Cardiac fibroblast (primary cell): ENCODE results near the gene ZNF69.
"Not testable (repeated sequence)": the region's sequence is repeated elsewhere in the genome, so short reads cannot be mapped to it uniquely, and the experiment has no call there.

ENCODE experiments used
- DNase-seq, 2 donors: peaks; one replicate each; pipeline versions ENCODE4 v3.0.0 to v3.0.0-alpha.2; 2010; ENCODE audit warnings: low read depth in 2 of 2
- H3K4me3 ChIP-seq, 2 donors: replicated peaks in 1 of 2; 1 replicate in 1 of 2; 2 replicates in 1 of 2; pipeline ENCODE4 v1.5.1; 2011; ENCODE audit warnings: low read depth in 2 of 2, low read length in 2 of 2, mild to moderate bottlenecking in 2 of 2, moderate library complexity in 1 of 2
- CTCF ChIP-seq: IDR thresholded peaks from one replicate; pipeline ENCODE4 v1.5.1; 2011; ENCODE audit warnings: low read depth, mild to moderate bottlenecking, low read length, inconsistent platforms

Gene ZNF69

GRCh38 chr19:11944656-11945055 is 57.1 kb downstream of the ZNF69 start:
- no peak for DNase-seq
- H3K4me3 ChIP-seq = no peak overlapping the region

GRCh38 chr19:11948646-11949045 is 61.1 kb downstream of the ZNF69 start:
- peak in 1 of 2 donors; percentile 3 for DNase-seq
- no peak overlapping the region for H3K4me3 ChIP-seq
- no peak for TF ChIP-seq CTCF

More at GRCh38 chr19:11944656-11945055, 57.1 kb downstream of the ZNF69 start:
- TF ChIP-seq CTCF = no peak

GRCh38 chr19:11949201-11949600 is 61.6 kb downstream of the ZNF69 start:
- no peak for TF ChIP-seq CTCF
- H3K4me3 ChIP-seq = no peak overlapping the region
- peak in 1 of 2 donors; percentile 26 for DNase-seq

- not testable (repeated sequence) for H3K4me3 ChIP-seq
These were observed 62.1 kb downstream of the ZNF69 start for GRCh38 chr19:11949614-11950080.

GRCh38 chr19:11950312-11950711 is 62.7 kb downstream of the ZNF69 start:
- TF ChIP-seq CTCF = no peak
- H3K4me3 ChIP-seq = no peak overlapping the region
- DNase-seq = no peak

More at GRCh38 chr19:11949614-11950080, 62.1 kb downstream of the ZNF69 start:
- peak in 1 of 2 donors; percentile 5 for DNase-seq
